ENCODE measurements around the gene NTM. TPM values are rescaled to one million over a fixed set of nuclear protein-coding genes. Genes with fewer than 3 reads are reported as not detected.

The NTM gene
- total RNA-seq, 1 experiment from 2014 or later: 16.4 TPM

GRCh38 chr11:132134322-132134721 is 763.9 kb downstream of the NTM start (continued):
- TF ChIP-seq TCF7 (CRISPR knock-in tag; IDR thresholded peaks at IDR 0.05; ENCODE audit: low read depth) (no peak), IRF2 (CRISPR knock-in tag; IDR thresholded peaks at IDR 0.05; ENCODE audit: borderline replicate concordance, low read depth) (no peak), ETV6 (CRISPR knock-in tag; IDR thresholded peaks at IDR 0.05) (no peak), ZNF281 (CRISPR knock-in tag; IDR thresholded peaks at IDR 0.05) (no peak), JUN (CRISPR knock-in tag; IDR thresholded peaks at IDR 0.05) (no peak), ESRRA (CRISPR knock-in tag; IDR thresholded peaks at IDR 0.05; ENCODE audit: borderline replicate concordance) (no peak), KAT7 (CRISPR knock-in tag; IDR thresholded peaks at IDR 0.05; ENCODE audit: borderline replicate concordance) (no peak), CBFB (CRISPR knock-in tag; IDR thresholded peaks at IDR 0.05; ENCODE audit: low read depth) (no peak), ATF3 (CRISPR knock-in tag; conservative IDR thresholded peaks at IDR 0.05) (no peak), ZNF263 (CRISPR knock-in tag; IDR thresholded peaks at IDR 0.05; ENCODE audit: low read depth) (no peak)

GRCh38 chr11:132137289-132137980 is 767.0 kb downstream of the NTM start:
- Mint-ChIP-seq H3K9me3 (no peaks in the 10 kb centered on the region), H3K4me3 (no peak overlapping the region), H3K4me1 (peaks cover 3% of the 10 kb centered on the region), H3K36me3 (no peaks in the 10 kb centered on the region), H3K27me3 (ENCODE audit: low read depth) (no peaks in the 10 kb centered on the region), H3K27ac (no peak overlapping the region)
- no peak for DNase-seq (ENCODE audit: low spot score)
- no peak for TF ChIP-seq ZNF532 (CRISPR knock-in tag; IDR thresholded peaks at IDR 0.05; ENCODE audit: borderline replicate concordance)
- ATAC-seq: no peak
- ChIA-PET CTCF (interaction anchor here (0.8 to 1.4 kb wide), 3 partner anchors 10 to 23 kb away, joined by 3 to 5 read pairs (median 4); no protein-coding TSS in a partner anchor), POLR2A (no interaction called here)

- Mint-ChIP-seq H3K9me3 (no peaks in the 10 kb centered on the region), H3K4me1 (0 out of 2 replicates have a peak, but pooled peaks cover 3% of the 10 kb centered on the region), H3K27me3 (ENCODE audit: low read depth) (no peaks in the 10 kb centered on the region), H3K27ac (no peak overlapping the region), H3K36me3 (no peaks in the 10 kb centered on the region), H3K4me3 (no peak overlapping the region)
- DNase-seq (ENCODE audit: low spot score) (no peak), ATAC-seq (no peak)
- no peak for TF ChIP-seq ZSCAN18 (CRISPR knock-in tag; IDR thresholded peaks at IDR 0.05)
- POLR2A ChIA-PET: no interaction called here
- CTCF ChIA-PET: interaction anchor here (0.8 to 3.4 kb wide), 5 partner anchors 11 to 443 kb away, joined by 3 to 15 read pairs (median 5); no protein-coding TSS in a partner anchor
Measured at GRCh38 chr11:132137981-132138313, 767.5 kb downstream of the NTM start.
